Stimulated activated CD8-positive, alpha-beta memory T cell treated with anti-CD3 and anti-CD28 coated beads, Interleukin-12 subunit alpha, Interleukin-12 subunit beta, amount 100 ng/mL, for 1 hour (primary cell): ENCODE measurements around the gene CCND2.

Experiments used
- DNase-seq: peaks from one replicate; pipeline ENCODE4 v3.0.0-alpha.2; 2020; ENCODE audit warnings: low read depth

CCND2 gene

DNA sequence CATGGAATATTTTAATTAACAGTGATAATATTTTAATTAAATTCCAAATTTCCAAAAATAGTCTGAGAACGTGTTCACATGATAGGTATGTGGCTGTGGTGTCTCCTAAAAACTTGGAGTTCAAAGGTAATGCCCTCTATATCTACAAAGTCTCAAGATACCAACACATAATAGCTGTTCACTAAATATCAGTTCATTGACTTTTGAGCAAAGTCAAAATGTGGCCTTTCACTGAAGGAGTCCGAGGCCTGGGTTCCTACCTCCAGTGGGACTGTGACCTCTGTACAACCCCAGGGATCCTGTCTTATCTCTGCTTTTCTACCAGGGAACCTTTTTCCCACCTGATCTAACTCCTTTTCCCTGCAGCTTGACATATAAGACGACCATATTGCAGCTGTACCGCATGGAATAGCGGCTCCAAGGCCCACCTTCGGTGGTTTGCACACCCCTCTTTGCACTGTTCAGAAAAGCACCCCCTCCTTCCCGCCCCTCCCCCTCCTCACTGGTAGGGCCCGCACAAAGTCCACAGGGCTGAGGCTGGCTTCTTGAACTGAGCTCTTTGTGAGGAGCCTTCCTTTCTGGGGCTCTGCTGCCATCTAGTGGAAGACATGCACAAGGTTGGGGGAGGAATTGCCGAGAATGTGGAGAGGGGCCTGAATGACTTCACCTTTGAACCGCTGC is 3.1 kb downstream of the CCND2 start:
- peak; percentile 82 for DNase-seq

DNA sequence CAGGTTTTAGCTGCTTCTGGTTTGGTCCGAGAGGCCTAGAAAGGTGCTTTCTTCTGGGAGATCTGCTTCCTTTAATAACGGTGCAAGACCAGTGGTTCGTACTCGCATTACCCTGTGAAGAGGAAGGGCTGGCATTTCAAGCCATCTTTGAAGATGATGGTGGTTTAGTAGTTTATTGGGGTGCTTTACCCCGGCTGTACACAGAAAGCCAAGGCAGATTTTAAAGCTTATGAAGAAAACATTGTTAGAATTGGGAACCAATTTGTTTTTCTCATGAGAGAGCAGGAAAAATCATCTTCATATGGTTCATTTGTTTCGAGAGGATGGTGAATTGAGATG is 3.6 kb downstream of the CCND2 start:
- DNase-seq, result no peak

DNA sequence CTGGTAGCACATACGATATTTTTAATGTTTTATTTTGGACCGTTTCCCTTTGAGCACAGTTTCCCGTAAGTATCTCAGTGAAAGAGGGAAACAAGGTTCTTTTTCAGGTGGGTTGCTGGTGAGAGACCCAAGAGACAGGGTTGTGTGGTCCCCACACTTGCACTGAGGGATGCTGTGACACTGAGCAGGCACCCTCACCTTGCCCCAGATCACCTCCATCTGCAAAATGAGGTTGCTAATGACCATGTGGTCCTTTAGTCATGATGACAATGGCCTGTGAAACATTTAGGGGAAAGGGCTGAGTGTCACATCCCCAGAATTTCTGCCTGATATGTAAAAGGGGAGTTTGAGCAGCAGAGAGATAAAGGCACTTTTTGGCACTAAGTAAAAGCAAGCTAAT is 4.3 kb downstream of the CCND2 start:
- no peak for DNase-seq

DNA sequence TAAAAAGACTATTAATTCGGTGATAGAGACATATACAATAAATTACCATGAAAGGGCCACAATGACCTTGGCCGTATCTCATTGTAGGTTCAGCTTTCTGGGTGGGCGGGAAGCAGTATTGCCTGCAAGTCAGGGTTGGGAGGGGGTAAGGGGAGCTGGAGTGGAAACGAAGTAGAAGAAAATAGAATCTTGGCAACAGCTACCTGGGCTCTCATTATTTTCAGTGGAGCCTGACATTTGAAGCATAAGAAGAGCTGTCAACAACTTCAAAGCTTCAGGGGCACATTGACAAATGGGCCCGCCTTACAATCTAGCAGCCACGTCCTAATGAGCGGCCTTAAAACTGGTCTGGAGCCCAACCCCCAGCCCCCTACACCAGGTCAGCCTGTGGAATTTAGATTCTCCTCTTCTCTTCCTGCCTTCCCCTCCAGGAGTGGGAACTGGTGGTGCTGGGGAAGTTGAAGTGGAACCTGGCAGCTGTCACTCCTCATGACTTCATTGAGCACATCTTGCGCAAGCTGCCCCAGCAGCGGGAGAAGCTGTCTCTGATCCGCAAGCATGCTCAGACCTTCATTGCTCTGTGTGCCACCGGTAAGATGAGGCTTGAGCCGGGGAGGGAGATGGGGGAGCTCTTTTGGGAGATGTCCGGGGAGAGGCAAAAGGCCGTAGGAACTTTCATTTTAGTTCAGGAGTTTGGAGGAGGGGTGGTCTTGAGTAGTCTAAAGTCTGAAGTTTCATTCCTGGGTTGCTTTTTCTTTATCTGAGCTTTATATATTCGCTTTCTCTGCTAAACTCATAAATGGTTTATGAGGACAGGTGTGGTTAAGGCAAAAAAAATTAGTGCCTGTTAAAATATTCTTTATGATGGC is 5.0 kb downstream of the CCND2 start:
- no peak for DNase-seq

DNA sequence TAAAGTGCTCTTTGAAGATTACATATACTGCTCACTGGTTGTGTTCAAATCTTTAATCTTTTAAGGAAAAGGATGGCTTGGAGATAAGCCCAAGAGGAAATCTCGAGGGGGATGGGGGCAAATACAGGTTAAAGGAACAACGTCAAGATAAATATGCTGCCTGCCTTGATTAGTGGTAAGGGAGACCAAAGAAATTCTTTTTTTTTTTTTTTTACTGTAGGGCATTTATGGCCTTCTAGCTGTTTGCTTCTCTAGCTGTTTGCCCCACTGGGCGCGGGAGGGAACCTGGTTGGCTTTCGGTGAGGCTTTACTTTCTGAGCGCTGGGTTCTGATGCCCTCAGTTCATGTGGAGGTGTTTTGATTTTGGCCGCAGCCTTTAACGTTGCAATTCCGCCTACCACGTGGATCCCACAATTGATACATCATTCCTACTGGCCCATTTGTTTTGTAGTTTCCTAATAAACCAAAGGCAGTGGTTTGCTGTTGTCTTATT is 5.7 kb downstream of the CCND2 start:
- no peak for DNase-seq

DNA sequence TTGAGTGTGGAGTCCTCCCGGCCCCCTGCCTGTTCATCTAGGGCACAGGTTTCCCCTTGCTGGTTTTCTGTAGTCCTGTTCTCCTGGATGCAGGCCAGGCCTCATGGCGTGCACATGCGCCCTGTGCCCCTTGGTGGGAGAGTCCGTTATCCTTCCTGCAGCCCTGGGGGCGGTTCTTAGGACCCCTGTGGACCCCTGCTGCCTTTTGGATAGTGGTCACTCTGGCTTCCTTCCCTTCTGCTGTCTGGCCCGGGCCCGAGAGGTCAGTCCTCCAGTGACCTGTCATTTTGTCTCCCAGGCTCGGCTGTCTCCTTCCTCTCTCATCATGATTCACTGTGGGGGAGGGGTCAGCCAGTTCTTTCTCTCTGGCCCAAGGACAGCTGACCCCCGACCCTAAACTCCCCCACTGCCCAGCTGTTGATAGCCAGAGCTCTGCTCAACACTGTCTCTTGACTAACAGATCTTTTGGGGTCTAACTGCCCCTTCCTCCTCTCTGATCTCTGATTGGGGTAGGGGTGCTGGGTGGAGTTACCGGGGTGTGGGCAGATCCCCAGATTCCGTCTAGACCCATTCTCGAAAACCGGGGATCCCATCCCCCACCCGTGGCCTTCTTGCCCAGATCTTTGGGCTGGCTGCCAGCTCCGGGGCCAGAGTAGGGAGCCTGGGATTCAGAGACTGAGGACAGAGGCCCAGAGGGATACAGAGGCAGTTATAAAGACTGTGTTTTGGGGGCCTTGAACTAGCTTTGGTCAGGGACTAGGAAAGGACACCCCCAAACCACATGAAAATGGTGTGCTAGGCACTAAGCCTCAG is 7.0 kb downstream of the CCND2 start:
- DNase-seq, result no peak

DNA sequence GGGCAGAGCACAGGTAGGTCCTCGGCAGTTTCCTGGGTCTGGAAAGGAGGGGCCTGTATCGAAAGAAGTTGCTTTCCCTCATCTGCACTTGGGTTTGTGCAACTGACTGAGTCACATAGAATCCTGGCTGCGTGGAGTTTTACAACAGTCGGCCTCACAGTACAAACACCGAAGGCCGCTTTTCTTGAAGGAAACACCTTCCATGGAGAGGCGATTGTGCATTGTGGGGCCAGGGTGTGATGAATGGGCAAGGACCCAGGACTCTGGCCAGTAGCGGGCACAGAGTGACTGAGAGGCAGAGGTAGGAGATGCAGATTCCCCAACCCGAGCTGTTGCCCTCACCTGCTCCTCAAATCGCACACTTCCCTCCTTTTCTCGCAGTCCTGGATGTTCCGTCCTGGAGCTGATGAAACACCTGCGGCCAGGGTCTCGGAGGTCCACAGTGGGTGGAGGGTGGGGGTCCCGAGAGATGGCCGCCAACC is 7.7 kb downstream of the CCND2 start:
- DNase-seq, result no peak

DNA sequence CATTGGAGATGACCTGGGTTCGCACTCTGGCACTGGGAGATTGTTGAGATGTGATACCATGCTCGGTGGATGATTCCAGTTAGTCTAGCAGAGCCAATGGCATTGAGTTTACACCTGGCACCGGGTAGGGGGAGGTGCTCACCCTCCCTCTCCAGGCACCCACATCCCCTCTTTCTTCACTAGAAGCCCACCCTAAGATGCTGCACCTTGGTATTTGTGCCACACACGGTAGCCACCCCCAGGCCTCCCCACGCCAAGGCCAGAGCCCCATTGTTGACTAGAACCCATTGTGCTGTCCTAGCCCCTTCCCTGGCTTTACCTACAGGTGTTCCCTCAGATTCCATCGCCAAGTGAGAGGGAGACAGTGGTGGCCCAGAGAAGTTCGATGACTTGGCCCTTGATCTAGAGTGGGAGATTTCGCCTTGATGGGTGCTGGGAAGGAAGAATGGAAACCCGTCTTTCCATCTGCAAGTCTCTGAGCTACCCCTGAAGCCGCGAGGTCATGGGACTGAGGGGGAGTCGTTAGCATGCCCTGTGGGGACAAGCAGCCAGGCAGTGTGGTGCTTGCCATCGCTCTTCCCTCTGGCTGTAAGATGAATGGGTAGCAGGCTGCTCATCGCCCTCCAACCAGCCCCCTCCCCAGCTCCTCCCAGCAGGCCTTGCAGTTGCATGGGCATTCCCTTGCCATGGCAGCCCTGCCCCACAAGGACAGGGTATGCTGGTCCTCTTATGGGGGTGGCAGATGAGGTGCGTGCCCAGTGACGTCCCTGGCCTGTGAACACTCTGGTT is 8.7 kb downstream of the CCND2 start:
- no peak for DNase-seq

DNA sequence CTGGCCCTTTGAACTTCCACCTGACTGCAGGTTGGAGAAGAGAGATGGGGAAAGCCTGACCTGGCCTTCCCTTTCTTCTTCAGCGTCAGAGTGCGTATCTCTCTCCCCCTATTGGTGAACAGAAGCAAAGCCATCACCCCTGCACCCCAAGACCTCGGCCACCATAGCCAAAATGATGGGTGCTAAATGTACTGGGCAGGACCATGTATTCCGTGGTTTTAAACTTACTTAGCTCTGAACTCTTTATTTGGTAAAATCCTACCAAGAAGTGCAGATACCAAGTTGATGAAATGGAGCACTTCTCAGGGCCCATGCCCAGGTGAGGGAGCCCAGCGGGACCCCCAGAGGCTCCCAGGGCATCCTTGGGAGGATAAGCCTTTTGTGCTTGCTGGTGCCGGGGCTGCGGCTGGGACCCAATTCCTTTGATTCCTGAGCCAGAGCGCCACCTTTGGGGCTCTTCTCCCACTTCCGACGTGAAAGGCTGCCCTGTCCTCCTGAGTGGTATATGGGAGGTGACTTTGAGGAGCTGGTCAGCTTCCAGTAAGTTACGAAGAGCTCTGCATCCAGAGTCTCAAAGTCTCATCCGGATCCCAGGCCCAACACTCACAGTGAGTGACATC is 9.4 kb downstream of the CCND2 start:
- DNase-seq, result no peak

DNA sequence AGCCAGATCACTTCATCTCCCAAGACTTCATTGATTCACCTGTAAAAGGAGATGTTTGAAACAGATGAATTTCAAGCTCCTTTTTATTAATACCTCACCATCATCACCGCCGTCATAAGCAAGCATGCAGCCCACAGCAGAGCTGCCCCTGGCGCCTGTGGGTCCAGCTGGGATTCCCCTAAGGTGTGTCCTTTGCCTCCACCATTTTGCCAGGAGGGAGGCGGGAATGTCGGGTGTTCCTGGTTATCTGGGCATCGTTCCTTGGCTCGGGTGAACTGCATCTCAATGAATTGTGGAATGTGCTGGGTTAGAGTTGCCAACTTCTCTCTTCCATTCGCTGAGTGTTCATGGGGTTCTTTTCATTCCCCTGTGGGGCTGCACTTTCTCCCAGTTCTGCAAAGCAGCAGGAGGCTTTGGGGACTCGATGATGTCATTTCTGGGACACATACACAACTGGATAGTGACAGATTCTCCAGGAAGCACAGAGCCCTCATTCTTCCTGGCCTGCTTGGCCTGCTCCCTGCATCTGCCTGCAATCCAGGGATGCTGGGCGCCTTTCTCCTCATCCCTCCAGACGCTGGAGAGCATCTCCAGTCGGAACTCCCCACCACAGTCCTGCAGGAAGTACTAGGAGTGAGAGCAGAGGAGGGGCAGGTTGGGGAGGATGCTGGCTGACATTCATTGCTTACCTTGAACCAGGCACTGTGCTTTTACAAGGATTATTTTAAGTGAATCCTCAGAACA is 10.1 kb downstream of the CCND2 start:
- no peak for DNase-seq

DNA sequence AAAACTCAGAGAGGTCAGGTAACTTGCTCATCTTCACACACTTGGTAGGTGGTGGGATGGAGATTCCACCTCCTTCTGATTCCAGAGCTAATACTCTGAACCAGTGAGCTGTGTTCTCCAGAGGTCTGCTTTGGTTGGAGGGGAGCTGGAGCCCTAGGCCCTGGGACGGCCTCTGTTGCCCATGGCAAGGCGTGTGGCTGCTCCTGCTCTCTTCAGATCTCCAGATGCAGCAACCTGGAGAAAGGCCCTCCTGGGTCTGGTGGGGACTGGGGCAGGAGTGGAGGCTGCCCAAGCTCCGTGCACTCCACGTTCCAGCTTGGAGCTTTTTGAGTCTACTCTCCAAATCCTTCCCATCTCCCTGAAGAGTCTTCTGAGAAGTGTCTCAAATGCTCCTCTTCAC is 10.7 kb downstream of the CCND2 start:
- DNase-seq, result no peak

DNA sequence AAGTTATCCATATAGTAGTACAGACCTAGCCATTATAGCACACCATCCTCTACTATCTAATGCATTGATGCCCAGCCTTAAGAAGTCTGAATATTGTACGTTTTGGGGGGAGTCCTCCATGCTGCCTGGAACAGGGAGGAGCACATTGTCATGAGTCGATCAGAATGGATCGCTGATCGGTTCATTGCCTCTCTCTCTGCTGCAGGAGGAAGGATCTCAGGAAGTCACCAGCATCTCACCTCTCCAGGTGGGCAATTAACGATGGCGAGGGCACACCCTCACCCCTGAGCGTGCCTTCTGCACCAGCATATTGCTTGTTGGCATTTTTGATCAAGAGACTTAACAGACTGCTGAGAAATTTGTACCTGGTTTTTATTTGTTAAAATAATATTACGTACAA is 11.5 kb downstream of the CCND2 start:
- DNase-seq, result no peak

DNA sequence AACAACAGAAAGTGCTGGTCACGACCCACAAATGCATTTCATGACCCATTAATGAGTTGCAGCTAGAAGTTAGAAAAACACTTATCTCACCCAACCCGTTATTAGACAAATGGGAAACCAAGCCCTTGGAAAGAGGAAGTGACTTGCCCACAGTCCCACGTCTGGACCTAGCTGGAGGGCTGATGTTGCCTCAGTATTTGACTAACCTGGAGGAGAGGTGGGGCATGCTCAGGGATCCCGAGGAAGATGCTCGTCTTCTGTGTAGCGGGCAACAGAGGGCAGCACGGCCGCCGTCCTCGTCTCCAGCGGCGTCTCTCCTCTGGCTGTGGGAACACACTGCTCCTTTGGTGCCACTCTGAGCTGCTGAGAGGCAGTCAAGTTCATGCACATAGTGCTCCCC is 12.7 kb downstream of the CCND2 start:
- no peak for DNase-seq

DNA sequence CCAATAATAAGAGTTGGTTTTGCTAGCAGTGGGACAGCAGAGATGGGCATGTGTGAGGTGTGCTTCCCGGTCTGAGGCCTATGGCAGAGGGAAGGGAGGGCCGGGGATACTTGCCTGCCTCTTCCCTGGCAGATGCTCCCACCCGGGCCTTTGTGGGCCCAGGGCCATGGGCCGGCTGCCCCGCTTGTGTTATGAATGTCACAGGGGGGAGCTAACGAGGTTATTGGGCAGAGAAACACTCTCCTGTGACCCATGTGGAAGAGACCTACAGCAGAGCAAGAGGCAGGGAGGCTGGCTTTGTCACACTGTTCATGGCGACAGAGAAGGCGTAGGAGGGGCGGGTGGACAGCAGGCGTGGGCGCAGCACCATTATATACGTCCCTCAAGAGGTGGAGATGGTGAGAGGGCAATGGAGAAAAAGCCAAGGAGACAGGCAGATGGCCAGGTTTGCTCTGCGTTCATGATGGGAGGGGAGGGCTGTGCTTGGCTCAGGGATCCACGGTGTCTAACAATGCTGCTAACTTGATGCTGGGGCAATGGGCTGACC is 13.3 kb downstream of the CCND2 start:
- no peak for DNase-seq

DNA sequence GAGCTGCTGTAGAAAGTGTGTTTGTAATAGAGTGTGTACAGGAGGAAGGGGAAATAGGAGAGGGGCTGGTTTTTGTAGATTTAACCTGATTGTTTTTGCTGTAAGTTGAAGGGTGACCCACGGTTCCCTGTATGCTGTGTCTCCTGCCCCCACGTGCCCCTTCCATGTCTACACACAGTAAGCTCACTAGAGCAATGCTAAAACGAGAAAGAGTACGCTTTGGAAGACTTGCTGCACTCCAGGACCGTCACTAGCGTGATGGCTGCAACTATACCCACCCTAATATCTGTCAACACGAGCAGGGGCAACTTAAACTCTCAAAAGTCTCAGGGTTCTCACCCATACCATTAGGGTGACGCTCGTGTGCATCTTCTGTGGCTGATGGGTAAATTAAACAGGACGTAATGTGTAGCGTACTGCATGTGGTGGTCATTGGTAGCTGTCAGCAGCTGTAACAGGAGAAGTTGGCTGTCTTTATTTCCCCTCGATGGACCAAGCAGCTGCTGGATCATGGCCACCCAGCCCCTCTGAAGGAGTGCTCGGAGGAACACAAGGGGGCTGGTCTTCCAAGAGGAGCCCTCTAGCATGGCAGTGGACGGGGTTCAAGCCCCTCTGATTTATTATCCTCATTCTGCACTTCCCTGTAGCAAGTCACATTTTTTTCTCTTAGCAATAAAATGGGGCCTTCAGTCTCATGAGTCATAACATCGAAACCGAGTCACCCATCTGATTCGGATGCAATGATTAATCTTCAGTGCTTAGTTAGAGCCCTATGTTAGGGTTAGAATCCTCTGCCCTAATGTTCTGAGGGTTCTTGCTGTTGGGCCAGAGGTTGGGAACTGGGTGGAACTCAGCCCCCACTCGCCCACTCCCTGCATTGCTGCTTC is 14.0 kb downstream of the CCND2 start:
- DNase-seq, result no peak

DNA sequence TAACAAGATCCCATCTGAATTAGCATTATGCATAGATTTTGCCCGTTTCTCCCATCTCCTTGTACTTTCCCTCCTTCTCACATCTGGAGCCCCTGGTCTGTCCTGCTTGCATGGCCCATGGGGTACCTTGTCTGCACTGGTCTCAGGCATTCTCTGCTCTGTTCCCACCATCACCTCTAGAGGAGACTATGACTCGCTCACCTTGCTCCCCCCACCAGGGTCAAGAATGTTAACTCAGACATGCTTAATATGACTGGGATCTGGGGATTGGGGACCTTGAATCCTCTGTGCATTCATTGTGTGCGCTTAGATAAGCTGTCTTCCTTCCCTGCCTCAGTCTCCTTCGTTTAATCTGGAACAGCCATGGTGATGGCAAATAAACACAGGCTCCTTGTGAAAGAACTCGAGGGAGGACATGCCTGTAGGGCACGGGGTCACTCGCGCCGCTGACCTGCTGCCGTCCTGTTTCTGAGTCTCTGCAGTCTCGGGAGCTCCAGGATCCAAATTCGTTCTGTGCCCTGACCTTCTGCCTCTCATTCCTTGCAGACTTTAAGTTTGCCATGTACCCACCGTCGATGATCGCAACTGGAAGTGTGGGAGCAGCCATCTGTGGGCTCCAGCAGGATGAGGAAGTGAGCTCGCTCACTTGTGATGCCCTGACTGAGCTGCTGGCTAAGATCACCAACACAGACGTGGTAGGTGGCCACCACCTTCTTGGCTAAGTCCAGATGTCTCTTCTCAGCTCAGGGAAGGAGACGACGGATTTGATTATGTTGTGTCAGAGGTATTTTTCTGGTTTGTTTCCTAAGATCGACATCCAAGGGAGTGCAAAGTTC is 15.0 kb downstream of the CCND2 start:
- DNase-seq, result no peak

DNA sequence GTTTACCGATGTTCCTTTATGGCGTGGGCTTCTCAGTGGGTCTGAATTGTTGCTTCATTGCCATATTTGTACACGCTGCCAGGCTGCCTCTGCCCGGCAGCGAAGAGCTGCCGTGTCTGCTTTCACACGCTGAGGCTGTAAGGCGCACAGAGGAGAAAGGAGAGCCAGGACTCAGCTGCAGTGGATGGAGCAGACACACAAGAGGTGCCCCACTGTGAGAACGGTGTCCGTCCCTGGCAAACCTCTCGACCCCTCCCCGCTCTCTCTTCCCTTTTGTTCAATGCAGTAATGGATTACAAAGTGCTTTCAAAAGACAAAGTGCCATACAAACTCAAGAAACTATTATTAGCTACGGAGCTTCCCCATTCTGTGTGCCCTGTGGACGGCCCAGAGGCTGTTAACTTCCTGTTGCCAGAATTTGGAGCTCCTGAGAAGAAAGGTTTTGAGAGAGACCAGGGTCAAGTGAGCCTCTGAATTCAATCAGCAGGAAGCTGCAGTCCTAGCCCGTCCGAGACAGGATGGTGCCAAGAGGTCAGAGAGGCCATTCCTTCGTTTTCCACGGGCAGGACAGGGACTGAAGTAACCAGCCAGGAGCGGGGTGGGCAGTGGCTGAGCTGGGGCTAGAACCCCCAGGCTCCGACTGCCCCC is 15.8 kb downstream of the CCND2 start:
- DNase-seq, result no peak
